ENCODE results near the gene SGCE. TPM values are rescaled to one million over a fixed set of nuclear protein-coding genes. Genes with fewer than 3 reads are reported as not detected.

The SGCE gene
- total RNA-seq, 2 experiments from 2014 or later, result 0.97 to 1.9 TPM

DNA sequence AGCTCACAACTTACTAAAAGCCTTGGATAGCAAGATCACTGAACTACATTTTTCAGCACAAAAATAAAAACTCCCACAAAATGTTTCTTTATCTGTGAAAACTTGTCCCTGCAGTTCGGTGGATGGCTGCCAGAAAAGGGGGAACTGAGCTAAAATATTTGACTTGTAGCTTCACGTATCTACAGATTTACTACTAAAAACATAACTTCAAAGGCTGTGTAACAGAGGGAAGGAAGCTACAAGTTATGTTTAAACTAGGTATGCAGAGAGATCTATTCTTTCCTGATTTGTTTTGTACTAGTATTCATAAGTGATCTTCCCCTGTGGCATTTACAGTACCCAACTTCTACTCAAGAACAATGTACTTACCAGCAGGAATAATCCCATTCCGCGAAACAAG lies 25.1 kb downstream of the SGCE start:
- no peak overlapping the region for H3K27ac Mint-ChIP-seq
- H3K4me1 Mint-ChIP-seq, result no peaks in the 10 kb centered on the region
- DNase-seq (no peak), ATAC-seq (ENCODE audit: low read depth) (no peak)
- H3K36me3 Mint-ChIP-seq, result no peaks in the 10 kb centered on the region
- POLR2A ChIA-PET, result no interaction called here
- peaks cover 7% of the 10 kb centered on the region for H3K27me3 Mint-ChIP-seq
- no peaks in the 10 kb centered on the region for H3K9me3 Mint-ChIP-seq
- no peak overlapping the region for H3K4me3 Mint-ChIP-seq

DNA sequence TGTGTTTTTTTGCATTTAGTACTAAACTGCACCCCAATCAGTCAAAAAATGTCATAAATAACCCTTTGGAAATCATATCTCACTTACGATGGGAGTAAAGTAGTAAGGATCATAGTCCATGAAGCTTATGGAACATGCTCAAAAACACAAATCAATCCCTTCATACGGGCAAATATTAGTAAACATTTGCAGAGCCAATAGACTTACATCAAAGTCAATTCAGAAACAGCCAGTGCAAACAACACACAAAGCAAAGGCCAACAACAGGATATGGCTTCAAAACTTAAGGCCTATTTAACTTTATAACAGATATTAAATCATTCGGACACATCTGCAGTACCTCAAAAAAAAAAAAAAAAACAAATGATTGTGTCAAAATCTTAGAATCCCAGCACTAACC lies 32.1 kb downstream of the SGCE start:
- no peak for ATAC-seq (ENCODE audit: low read depth)

DNA sequence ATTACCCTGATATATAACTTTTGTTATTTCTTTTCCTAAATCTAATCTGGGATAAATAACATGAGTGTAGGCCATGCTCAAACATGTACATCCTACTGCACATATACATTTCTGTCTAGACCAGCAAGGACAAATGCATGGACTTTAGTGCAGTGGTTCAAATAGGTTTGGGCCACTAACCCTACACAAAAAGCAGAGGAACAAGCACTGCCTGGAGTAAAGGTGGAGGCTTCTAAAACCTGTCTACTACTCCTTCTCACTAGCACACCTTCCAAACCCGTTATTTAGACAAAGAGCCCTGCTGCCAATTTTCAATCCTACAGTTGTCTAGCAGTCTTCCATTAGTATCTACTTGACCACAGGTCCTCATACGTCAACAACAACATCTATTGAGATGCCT lies 34.8 kb downstream of the SGCE start:
- Mint-ChIP-seq H3K4me3 (no peak overlapping the region), H3K9me3 (no peaks in the 10 kb centered on the region), H3K27ac (no peak overlapping the region), H3K36me3 (no peaks in the 10 kb centered on the region), H3K27me3 (peaks cover 2% of the 10 kb centered on the region), H3K4me1 (peaks cover 6% of the 10 kb centered on the region)
- no peak for DNase-seq
- POLR2A ChIA-PET, result no interaction called here
- no peak for ATAC-seq (ENCODE audit: low read depth)

More for the DNA sequence above, 32.1 kb downstream of the SGCE start:
- Mint-ChIP-seq H3K27me3 (peaks cover 4% of the 10 kb centered on the region), H3K4me1 (peaks cover 6% of the 10 kb centered on the region), H3K4me3 (no peak overlapping the region), H3K9me3 (no peaks in the 10 kb centered on the region), H3K36me3 (no peaks in the 10 kb centered on the region), H3K27ac (no peak overlapping the region)
- POLR2A ChIA-PET, result no interaction called here
- DNase-seq, result no peak

DNA sequence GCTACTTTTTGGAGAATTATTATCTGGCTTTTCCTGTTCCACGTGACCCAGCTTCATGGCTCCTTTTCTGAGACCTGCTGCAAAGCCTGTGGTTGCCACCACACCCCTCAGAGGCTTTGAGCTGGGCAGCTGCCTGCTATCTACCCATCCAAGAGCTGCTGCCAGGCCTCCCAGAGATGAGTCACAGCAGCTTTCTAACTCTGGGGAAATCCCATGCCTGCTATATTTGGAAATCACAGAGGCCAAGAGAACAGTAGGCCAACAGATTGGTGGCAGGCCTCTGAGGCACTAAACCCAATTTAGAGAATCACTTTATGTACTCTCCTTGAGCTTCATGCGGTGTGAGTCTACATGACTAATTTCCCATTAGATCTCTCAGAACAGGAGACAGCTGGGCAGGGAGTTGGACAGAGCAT lies 35.2 kb downstream of the SGCE start:
- ATAC-seq (ENCODE audit: low read depth) (peak; percentile 82), DNase-seq (peak; percentile 27)
- peaks cover 2% of the 10 kb centered on the region for H3K27me3 Mint-ChIP-seq
- POLR2A ChIA-PET, result no interaction called here
- no peak overlapping the region for H3K4me3 Mint-ChIP-seq
- H3K4me1 Mint-ChIP-seq, result peaks cover 6% of the 10 kb centered on the region
- H3K27ac Mint-ChIP-seq, result no peak overlapping the region
- no peaks in the 10 kb centered on the region for H3K9me3 Mint-ChIP-seq
- no peaks in the 10 kb centered on the region for H3K36me3 Mint-ChIP-seq

DNA sequence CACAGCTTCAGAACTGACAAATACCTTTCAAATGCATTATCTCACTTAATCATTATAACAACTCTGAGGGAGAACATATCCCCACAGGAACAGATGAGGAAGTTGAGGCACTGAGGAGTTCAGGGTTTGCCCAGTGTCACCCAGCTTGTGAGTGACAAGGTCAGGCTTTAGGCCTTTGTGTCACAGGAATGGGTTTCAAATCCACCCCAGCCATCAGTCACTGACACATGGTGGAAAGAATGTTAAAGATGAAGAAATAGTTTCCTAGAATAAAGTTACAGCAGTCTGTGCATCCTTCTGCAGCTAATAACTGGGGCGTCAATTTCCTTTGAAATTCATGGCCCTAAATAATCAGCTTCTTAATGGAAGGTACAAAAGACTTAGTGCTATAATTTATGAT lies 37.8 kb downstream of the SGCE start:
- H3K27me3 Mint-ChIP-seq, result peaks cover 5% of the 10 kb centered on the region
- H3K27ac Mint-ChIP-seq, result no peak overlapping the region
- H3K36me3 Mint-ChIP-seq, result no peaks in the 10 kb centered on the region
- DNase-seq (no peak), ATAC-seq (ENCODE audit: low read depth) (no peak)
- POLR2A ChIA-PET, result no interaction called here
- H3K9me3 Mint-ChIP-seq, result no peaks in the 10 kb centered on the region
- H3K4me3 Mint-ChIP-seq, result no peak overlapping the region
- H3K4me1 Mint-ChIP-seq, result peaks cover 6% of the 10 kb centered on the region

DNA sequence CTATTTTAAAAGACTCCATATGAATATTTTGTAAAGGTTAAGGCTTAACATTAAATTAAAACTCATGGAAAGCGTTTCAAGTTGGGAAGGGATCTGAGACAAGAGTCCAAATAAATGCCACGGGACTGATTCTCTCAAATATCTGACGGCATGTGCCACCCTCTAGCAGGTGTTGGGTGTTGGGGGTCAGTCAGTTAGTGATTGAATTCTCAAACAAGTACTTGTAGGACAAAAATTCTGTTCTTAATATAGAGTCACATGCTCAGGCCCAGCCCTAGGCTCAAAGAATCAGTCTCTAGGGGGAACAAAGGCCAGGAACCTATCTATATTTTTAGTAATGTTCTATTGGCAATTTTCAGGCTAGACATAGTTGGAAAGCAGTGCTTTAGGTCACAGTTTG lies 39.1 kb downstream of the SGCE start:
- Mint-ChIP-seq H3K9me3 (peaks cover 3% of the 10 kb centered on the region), H3K27me3 (peaks cover 5% of the 10 kb centered on the region), H3K27ac (no peak overlapping the region), H3K4me3 (no peak overlapping the region), H3K4me1 (peaks cover 6% of the 10 kb centered on the region), H3K36me3 (no peaks in the 10 kb centered on the region)
- DNase-seq, result no peak
- no peak for ATAC-seq (ENCODE audit: low read depth)
- POLR2A ChIA-PET, result no interaction called here

DNA sequence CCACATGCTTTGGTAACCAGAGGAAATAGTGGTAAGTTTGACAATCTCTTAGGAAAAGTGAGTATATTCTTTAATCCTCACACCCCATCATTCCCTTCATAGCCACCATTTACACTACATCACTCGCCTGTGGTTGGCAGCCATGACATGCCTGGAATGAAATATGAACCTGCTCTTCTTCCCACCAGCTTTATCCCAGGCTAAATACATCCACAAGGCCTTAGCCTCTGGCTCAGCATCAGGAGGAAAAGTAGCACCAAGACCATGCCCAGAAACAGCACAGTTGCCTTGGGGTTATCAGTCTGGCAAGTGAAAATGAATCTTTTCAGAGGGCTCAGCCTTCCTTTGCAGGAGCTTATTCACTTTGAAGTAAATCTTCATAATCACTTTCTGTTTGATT lies 40.3 kb downstream of the SGCE start:
- H3K4me3 Mint-ChIP-seq, result no peak overlapping the region
- peaks cover 1% of the 10 kb centered on the region for H3K4me1 Mint-ChIP-seq
- DNase-seq (no peak), ATAC-seq (ENCODE audit: low read depth) (no peak)
- H3K27me3 Mint-ChIP-seq, result peaks cover 5% of the 10 kb centered on the region
- H3K36me3 Mint-ChIP-seq, result no peaks in the 10 kb centered on the region
- POLR2A ChIA-PET, result no interaction called here
- no peak overlapping the region for H3K27ac Mint-ChIP-seq
- peaks cover 3% of the 10 kb centered on the region for H3K9me3 Mint-ChIP-seq

DNA sequence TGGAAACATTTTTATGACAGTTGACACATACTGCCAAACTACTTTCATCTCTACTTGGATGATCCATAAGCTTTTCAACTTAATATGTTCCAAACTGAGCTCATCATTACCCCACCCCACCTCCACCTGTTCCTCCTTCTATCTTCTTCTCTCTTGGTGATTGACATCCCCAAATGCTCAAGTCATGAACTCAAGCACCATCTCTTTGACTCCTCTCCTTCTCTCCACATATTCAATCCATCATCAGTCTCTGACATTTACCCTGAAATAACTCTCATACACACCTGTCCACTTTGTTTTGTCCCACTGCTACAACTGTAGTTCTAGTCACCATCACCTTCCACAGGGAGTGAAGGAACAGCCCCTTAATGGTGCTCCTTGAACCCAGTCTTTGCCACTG lies 43.3 kb downstream of the SGCE start:
- Mint-ChIP-seq H3K4me3 (no peak overlapping the region), H3K27ac (no peak overlapping the region), H3K9me3 (peaks cover 3% of the 10 kb centered on the region), H3K4me1 (no peaks in the 10 kb centered on the region), H3K27me3 (peaks cover 7% of the 10 kb centered on the region), H3K36me3 (no peaks in the 10 kb centered on the region)
- POLR2A ChIA-PET, result no interaction called here
- no peak for DNase-seq
- ATAC-seq (ENCODE audit: low read depth), result no peak

DNA sequence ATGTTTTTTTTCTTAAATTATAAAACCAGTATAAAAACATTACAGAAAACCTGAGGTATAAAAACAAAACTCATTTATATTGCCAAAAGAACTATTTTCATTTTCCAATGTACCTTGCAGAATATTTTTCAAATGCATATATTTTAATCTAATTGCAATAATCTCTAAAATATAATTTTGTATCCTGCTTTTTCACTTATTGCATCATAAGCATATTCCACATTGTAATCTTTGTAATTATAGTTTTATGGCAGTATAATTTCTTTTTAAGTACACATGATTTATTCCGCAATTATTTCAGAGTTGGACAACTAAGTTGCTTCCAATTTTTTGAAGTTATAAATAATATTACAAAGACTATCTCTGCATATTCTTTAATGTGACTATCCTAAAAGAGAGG lies 43.7 kb downstream of the SGCE start:
- Mint-ChIP-seq H3K27me3 (peaks cover 7% of the 10 kb centered on the region), H3K36me3 (no peaks in the 10 kb centered on the region)
- no peak for ATAC-seq (ENCODE audit: low read depth)

DNA sequence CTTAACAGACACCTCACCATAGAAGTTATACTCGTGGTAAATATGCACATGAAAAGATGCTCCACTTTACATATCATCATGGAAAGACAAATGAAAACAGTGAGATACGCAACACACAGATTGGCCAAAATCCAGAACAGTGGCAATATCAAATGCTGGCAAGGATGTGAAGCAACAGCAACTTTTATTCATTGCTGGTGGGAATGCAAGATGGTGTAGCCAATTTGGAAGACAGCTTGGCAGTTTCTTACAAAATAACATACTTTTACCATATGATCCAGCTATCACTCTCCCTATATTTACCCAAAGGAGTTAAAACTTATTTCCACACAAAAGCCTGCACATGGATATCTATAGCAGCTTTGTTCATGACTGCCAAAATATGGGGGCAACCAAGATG lies 46.4 kb downstream of the SGCE start:
- no peak for DNase-seq

More for the DNA sequence above, 43.7 kb downstream of the SGCE start:
- POLR2A ChIA-PET, result no interaction called here
- H3K4me3 Mint-ChIP-seq, result no peak overlapping the region
- no peaks in the 10 kb centered on the region for H3K4me1 Mint-ChIP-seq
- H3K27ac Mint-ChIP-seq, result no peak overlapping the region
- no peak for DNase-seq
- H3K9me3 Mint-ChIP-seq, result peaks cover 3% of the 10 kb centered on the region

DNA sequence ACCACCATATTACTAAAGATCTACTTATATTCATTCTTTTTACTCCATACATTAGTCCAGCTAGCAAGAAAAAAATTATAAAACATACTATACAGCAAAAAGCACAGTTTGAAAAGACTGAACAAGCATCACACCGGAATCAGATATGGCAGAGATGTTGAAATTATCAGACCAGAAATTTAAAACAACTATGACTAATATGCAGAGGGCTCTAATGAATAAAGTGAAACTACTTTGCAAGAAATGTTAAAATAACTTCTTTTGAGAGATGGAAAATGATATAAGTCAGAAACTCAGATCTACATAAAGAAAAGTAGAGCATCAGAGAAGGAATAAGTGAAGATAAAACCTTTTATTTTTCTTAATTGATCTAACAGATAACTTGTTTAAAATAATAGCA lies 50.9 kb downstream of the SGCE start:
- H3K4me1 Mint-ChIP-seq, result no peaks in the 10 kb centered on the region
- H3K4me3 Mint-ChIP-seq, result no peak overlapping the region
- peaks cover 3% of the 10 kb centered on the region for H3K9me3 Mint-ChIP-seq
- POLR2A ChIA-PET, result no interaction called here
- DNase-seq (no peak), ATAC-seq (ENCODE audit: low read depth) (no peak)
- no peaks in the 10 kb centered on the region for H3K36me3 Mint-ChIP-seq
- no peak overlapping the region for H3K27ac Mint-ChIP-seq
- peaks cover 7% of the 10 kb centered on the region for H3K27me3 Mint-ChIP-seq

More for the DNA sequence above, 46.4 kb downstream of the SGCE start:
- POLR2A ChIA-PET, result no interaction called here
- Mint-ChIP-seq H3K4me3 (no peak overlapping the region), H3K4me1 (no peaks in the 10 kb centered on the region), H3K9me3 (peaks cover 6% of the 10 kb centered on the region), H3K27me3 (peaks cover 10% of the 10 kb centered on the region), H3K36me3 (no peaks in the 10 kb centered on the region), H3K27ac (no peak overlapping the region)
- ATAC-seq (ENCODE audit: low read depth), result no peak

DNA sequence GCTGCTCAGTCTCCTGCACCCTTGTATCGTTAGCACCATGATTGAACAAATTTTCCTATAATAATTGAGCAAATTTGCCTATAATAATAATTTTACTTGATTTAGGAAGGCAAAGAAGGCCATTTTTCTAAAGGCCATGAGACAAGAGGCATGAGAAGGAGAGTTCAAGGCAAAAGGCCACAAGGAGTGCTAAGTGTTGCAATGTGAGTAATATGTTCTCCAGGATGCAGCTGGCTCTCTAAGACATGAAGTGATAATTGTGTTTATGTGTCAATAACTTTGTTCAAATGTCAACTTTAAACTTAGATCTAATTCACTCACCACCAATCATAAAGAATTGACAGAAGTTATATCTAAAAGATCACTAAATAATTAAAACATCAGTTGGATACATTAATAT lies 53.8 kb downstream of the SGCE start:
- H3K27me3 Mint-ChIP-seq, result peaks cover 3% of the 10 kb centered on the region
- H3K27ac Mint-ChIP-seq, result no peak overlapping the region
- POLR2A ChIA-PET, result no interaction called here
- H3K4me1 Mint-ChIP-seq, result no peaks in the 10 kb centered on the region
- ATAC-seq (ENCODE audit: low read depth) (no peak), DNase-seq (no peak)
- no peak overlapping the region for H3K4me3 Mint-ChIP-seq
- H3K9me3 Mint-ChIP-seq, result peaks cover 3% of the 10 kb centered on the region
- H3K36me3 Mint-ChIP-seq, result no peaks in the 10 kb centered on the region

DNA sequence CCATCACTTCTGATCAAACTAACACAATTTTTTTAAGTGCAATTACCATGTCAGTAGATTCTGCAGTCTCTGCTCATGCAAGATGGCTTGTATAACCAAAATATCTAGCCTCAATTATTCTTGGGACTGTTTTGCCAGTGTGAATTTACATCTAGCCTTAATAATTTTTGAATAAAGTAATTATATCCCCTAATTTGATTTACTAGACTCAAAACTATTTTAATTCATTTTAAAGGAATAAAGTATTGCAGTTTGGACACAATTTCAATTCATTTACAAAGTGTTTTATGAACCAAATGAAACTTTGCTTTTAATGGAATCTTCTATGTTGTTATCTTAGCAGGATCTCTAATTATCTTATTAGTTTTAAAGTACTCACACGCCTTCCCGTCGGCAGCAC lies 55.7 kb downstream of the SGCE start:
- no peaks in the 10 kb centered on the region for H3K4me1 Mint-ChIP-seq
- H3K27me3 Mint-ChIP-seq, result no peaks in the 10 kb centered on the region
- no peak overlapping the region for H3K4me3 Mint-ChIP-seq
- no peak for ATAC-seq (ENCODE audit: low read depth)
- H3K27ac Mint-ChIP-seq, result no peak overlapping the region
- no peaks in the 10 kb centered on the region for H3K9me3 Mint-ChIP-seq
- no peak for DNase-seq
- POLR2A ChIA-PET, result no interaction called here
- H3K36me3 Mint-ChIP-seq, result no peaks in the 10 kb centered on the region

DNA sequence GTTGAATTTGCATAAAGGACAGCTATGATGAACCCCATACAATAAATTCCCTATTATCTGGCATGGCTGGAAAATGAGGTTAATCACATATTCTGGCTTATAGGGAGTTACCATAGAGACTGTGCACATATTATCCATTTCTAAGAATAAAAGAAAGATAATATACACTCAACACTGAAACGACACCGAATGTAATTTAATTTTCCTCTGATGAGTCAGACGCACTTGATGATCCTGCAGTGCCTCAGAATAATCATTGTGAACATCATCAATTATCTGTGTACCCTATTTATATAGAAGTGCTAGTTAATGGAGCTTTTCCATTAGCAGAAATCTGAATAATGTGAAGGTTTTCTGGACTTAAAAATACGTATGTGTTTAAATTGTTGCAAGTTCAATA lies 60.2 kb downstream of the SGCE start:
- POLR2A ChIA-PET, result no interaction called here
- Mint-ChIP-seq H3K4me3 (no peak overlapping the region), H3K27ac (no peak overlapping the region), H3K4me1 (no peaks in the 10 kb centered on the region), H3K27me3 (peaks cover 2% of the 10 kb centered on the region), H3K36me3 (no peaks in the 10 kb centered on the region), H3K9me3 (no peaks in the 10 kb centered on the region)
- ATAC-seq (ENCODE audit: low read depth), result no peak
- no peak for DNase-seq

DNA sequence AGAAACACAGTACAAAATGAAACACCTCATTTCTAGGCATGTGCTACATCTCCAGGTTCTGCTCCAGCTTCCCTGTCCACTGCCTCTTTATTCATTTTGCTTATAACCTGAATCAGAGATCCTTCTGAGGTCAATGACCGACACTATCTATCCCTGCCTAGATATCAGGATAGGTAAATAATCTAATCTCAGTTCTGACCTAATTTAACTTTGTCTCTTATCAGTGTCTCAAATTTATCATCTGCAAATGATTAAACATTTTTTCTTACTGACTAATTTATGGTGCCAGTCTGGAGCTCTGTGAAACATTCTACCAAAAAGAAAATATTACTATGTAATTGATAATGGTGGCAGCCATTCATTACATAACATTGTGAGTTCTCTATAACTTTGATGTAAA lies 61.1 kb downstream of the SGCE start:
- DNase-seq, result no peak
- Mint-ChIP-seq H3K4me3 (no peak overlapping the region), H3K9me3 (no peaks in the 10 kb centered on the region), H3K4me1 (no peaks in the 10 kb centered on the region), H3K27me3 (peaks cover 2% of the 10 kb centered on the region), H3K27ac (no peak overlapping the region), H3K36me3 (no peaks in the 10 kb centered on the region)
- POLR2A ChIA-PET, result no interaction called here
- ATAC-seq (ENCODE audit: low read depth), result no peak
